ENCODE results near the gene C11orf68.

The C11orf68 gene

GRCh38 chr11:65880844-65881421 lies 37.9 kb downstream of the C11orf68 start:
- TF ChIP-seq POLR2AphosphoS5 (IDR thresholded peaks at IDR 0.05; ENCODE audit: low read depth, low read length) (no peak), REST (IDR thresholded peaks at IDR 0.05; ENCODE audit: insufficient read depth in 1 of 2, low read depth in 2 of 2, low read length in 2 of 2) (no peak), FOXP2 (optimal IDR thresholded peaks at IDR 0.05; ENCODE audit: borderline replicate concordance, extremely low read depth, extremely low read length, insufficient read depth) (no peak), SIN3A (IDR thresholded peaks at IDR 0.05; ENCODE audit: borderline replicate concordance, insufficient read depth, low read length) (no peak), TAF1 (IDR thresholded peaks at IDR 0.05; ENCODE audit: borderline replicate concordance, insufficient read depth, low read length) (no peak)

GRCh38 chr11:65880027-65880426 lies 38.8 kb downstream of the C11orf68 start:
- no peak for TF ChIP-seq TAF1 (IDR thresholded peaks at IDR 0.05; ENCODE audit: borderline replicate concordance, insufficient read depth, low read length)

- TF ChIP-seq TAF1 (IDR thresholded peaks at IDR 0.05; ENCODE audit: borderline replicate concordance, insufficient read depth, low read length) (no peak), FOXP2 (optimal IDR thresholded peaks at IDR 0.05; ENCODE audit: borderline replicate concordance, extremely low read depth, extremely low read length, insufficient read depth) (no peak)
Measured at GRCh38 chr11:65879617-65880016, 39.2 kb downstream of the C11orf68 start, which contains the start of gene CTSW. Gene CTSW, plus strand, starts transcription at chr11:65879837. Its CDS starts 18 bp downstream, at chr11:65879855.

- TF ChIP-seq REST (IDR thresholded peaks at IDR 0.05; ENCODE audit: insufficient read depth in 1 of 2, low read depth in 2 of 2, low read length in 2 of 2) (no peak), TAF1 (IDR thresholded peaks at IDR 0.05; ENCODE audit: borderline replicate concordance, insufficient read depth, low read length) (0 out of 2 replicates have a peak, but pooled peaks have one; percentile 34), SIN3A (IDR thresholded peaks at IDR 0.05; ENCODE audit: borderline replicate concordance, insufficient read depth, low read length) (0 out of 2 replicates have a peak, but pooled peaks have one; percentile 11), POLR2AphosphoS5 (IDR thresholded peaks at IDR 0.05; ENCODE audit: low read depth, low read length) (peak; percentile 83), FOXP2 (optimal IDR thresholded peaks at IDR 0.05; ENCODE audit: borderline replicate concordance, extremely low read depth, extremely low read length, insufficient read depth) (no peak)
Measured at GRCh38 chr11:65873318-65874156, 45.3 kb downstream of the C11orf68 start.

GRCh38 chr11:65872586-65873317 lies 46.1 kb downstream of the C11orf68 start, which contains the start of gene EFEMP2:
Gene EFEMP2, minus strand, starts transcription at chr11:65872800. Its CDS starts 446 bp downstream, at chr11:65872354.
- TF ChIP-seq FOXP2 (optimal IDR thresholded peaks at IDR 0.05; ENCODE audit: borderline replicate concordance, extremely low read depth, extremely low read length, insufficient read depth) (no peak), TAF1 (IDR thresholded peaks at IDR 0.05; ENCODE audit: borderline replicate concordance, insufficient read depth, low read length) (no peak), POLR2AphosphoS5 (IDR thresholded peaks at IDR 0.05; ENCODE audit: low read depth, low read length) (no peak), REST (IDR thresholded peaks at IDR 0.05; ENCODE audit: insufficient read depth in 1 of 2, low read depth in 2 of 2, low read length in 2 of 2) (no peak), SIN3A (IDR thresholded peaks at IDR 0.05; ENCODE audit: borderline replicate concordance, insufficient read depth, low read length) (no peak)

Measured in PFSK-1 (cell line).